SK-N-SH (cell line): ENCODE results near the gene PTGDS. TPM values are rescaled to one million over a fixed set of nuclear protein-coding genes. Genes with fewer than 3 reads are reported as not detected.

Experiments
- CTCF ChIA-PET: fragments of 300-600, 350-600 bp; formaldehyde crosslinking; extraction: SDS; loops from one replicate; lab custom pipeline; 2021; lab: Yijun Ruan, JAX
- POLR2A ChIA-PET: fragments of 350-600 bp; sonication (Branson Sonifier 250); formaldehyde crosslinking; extraction: SDS; loops from one replicate; lab custom pipeline; 2020; ENCODE audit warnings: antibody characterized with exemption, inconsistent platforms; lab: Yijun Ruan, JAX
- DNase-seq: peaks from one replicate; pipeline ENCODE4 v3.0.0; 2012
- H2AFZ ChIP-seq: fragments of 200-600 bp; sonication (generic); 2 replicates; pipeline ENCODE4 v1.8.1; 2016; ENCODE audit warnings: antibody characterized with exemption, mild to moderate bottlenecking, low read depth
- H3F3A ChIP-seq: fragments of 200-600 bp; sonication (generic); replicated peaks from 2 replicates; pipeline ENCODE3; 2016; ENCODE audit warnings: antibody characterized with exemption, mild to moderate bottlenecking; ENCODE audit not compliant: insufficient read depth
- H3K27ac ChIP-seq, 2 experiments: fragments of 200-500 bp in 1 of 2; fragments of 200-600 bp in 1 of 2; sonication (Bioruptor generic) in 1 of 2; sonication (generic), shearing (Covaris generic) in 1 of 2; 2 replicates each; pipeline versions ENCODE4 v1.5.1 to v1.6.1; 2014 to 2016; ENCODE audit warnings: low read depth in 2 of 2, inconsistent platforms in 1 of 2, low read length in 1 of 2, mild to moderate bottlenecking in 1 of 2, mixed read lengths in 1 of 2
- H3K27me3 ChIP-seq: fragments of 200-600 bp; sonication (generic), shearing (Covaris generic); 2 replicates; pipeline ENCODE4 v1.6.1; 2016; ENCODE audit warnings: mixed run types; ENCODE audit not compliant: insufficient read depth
- H3K36me3 ChIP-seq, 2 experiments: fragments of 200-500 bp in 1 of 2; fragments of 200-600 bp in 1 of 2; sonication (Bioruptor generic) in 1 of 2; sonication (generic) in 1 of 2; replicated peaks in 1 of 2; 2 replicates each; pipeline versions ENCODE3 to v1.5.1; 2014 to 2016; ENCODE audit warnings: low read length in 1 of 2, mild to moderate bottlenecking in 1 of 2; ENCODE audit not compliant: insufficient read depth in 2 of 2, control insufficient read depth in 1 of 2
- H3K4me1 ChIP-seq, 2 experiments: fragments of 200-500 bp in 1 of 2; fragments of 200-600 bp in 1 of 2; sonication (Bioruptor generic) in 1 of 2; sonication (generic), shearing (Covaris generic) in 1 of 2; 2 replicates each; pipeline versions ENCODE4 v1.5.1 to v1.6.1; 2014 to 2016; ENCODE audit warnings: low read depth in 1 of 2, low read length in 1 of 2, mixed run types in 1 of 2; ENCODE audit not compliant: insufficient read depth in 2 of 2, control insufficient read depth in 1 of 2
- H3K4me2 ChIP-seq: fragments of 200-600 bp; sonication (generic), shearing (Covaris generic); 2 replicates; pipeline ENCODE4 v1.6.1; 2017; ENCODE audit warnings: mixed run types
- H3K4me3 ChIP-seq, 2 experiments: fragments of 200-500 bp in 1 of 2; fragments of 200-600 bp in 1 of 2; sonication (Bioruptor generic) in 1 of 2; sonication (generic), shearing (Covaris generic) in 1 of 2; 2 replicates each; pipeline versions ENCODE4 v1.5.1 to v1.8.1; 2014 to 2016; ENCODE audit warnings: low read depth in 2 of 2, inconsistent platforms in 1 of 2, low read length in 1 of 2, mild to moderate bottlenecking in 1 of 2, mixed read lengths in 1 of 2, moderate library complexity in 1 of 2
- H3K79me2 ChIP-seq: fragments of 200-600 bp; sonication (generic); 2 replicates; pipeline ENCODE4 v1.8.1; 2017; ENCODE audit warnings: mild to moderate bottlenecking; ENCODE audit not compliant: insufficient read depth
- H3K9ac ChIP-seq: fragments of 200-600 bp; sonication (generic); 2 replicates; pipeline ENCODE4 v1.6.1; 2017; ENCODE audit warnings: mixed run types
- H3K9me2 ChIP-seq: fragments of 200-600 bp; sonication (generic); 2 replicates; pipeline ENCODE4 v1.6.1; 2017; ENCODE audit warnings: mixed run types
- H3K9me3 ChIP-seq: fragments of 200-600 bp; sonication (generic); 2 replicates; pipeline ENCODE4 v1.6.1; 2017; ENCODE audit warnings: mixed run types, mild to moderate bottlenecking, moderate library complexity
- H4K20me1 ChIP-seq: fragments of 200-600 bp; sonication (generic); 2 replicates; pipeline ENCODE4 v1.6.1; 2017; ENCODE audit warnings: mild to moderate bottlenecking, mixed run types; ENCODE audit not compliant: insufficient read depth
- CHD2 ChIP-seq: fragments of 150-350 bp; IDR thresholded peaks from 2 replicates; pipeline ENCODE4 v1.6.1; 2018; ENCODE audit warnings: low read length; ENCODE audit not compliant: partially characterized antibody
- FOXJ3 ChIP-seq: sonication (generic); formaldehyde crosslinking; IDR thresholded peaks from 2 replicates; pipeline ENCODE4 v1.5.1; 2020; ENCODE audit warnings: mild to moderate bottlenecking, missing genetic modification reagents
- IRF3 ChIP-seq: fragments of 150-350 bp; IDR thresholded peaks from 2 replicates; pipeline ENCODE4 v1.6.1; 2016; ENCODE audit warnings: mild to moderate bottlenecking, low read depth, low read length
- MAX ChIP-seq: IDR thresholded peaks from 2 replicates; pipeline ENCODE4 v1.4.0; 2012; ENCODE audit warnings: low read depth
- RCOR1 ChIP-seq: fragments of 150-350 bp; IDR thresholded peaks from 2 replicates; pipeline ENCODE4 v1.6.1; 2017; ENCODE audit warnings: antibody characterized with exemption, low read length
- SMC3 ChIP-seq: IDR thresholded peaks from 2 replicates; pipeline ENCODE4 v1.6.1; 2012; ENCODE audit warnings: low read depth, low read length, improper control_type of control experiment
- TAF1 ChIP-seq: IDR thresholded peaks from 2 replicates; pipeline ENCODE4 v1.6.1; 2012; ENCODE audit warnings: low read depth, mild to moderate bottlenecking, low read length, moderate library complexity, borderline replicate concordance
- TCF12 ChIP-seq: IDR thresholded peaks from 2 replicates; pipeline ENCODE4 v1.4.0; 2012
- USF1 ChIP-seq: IDR thresholded peaks from 2 replicates; pipeline ENCODE4 v1.4.0; 2012; ENCODE audit warnings: low read depth, borderline replicate concordance
- WGBS: methylation state at CpG from one replicate; pipeline ENCODE4 v1.1.6; 2017; ENCODE audit warnings: low lambda C conversion rate; 5-methylcytosine and 5-hydroxymethylcytosine counted together
- polyA plus RNA-seq, 3 experiments: library from polyadenylated mRNA; depleted of rRNA; stranded (reverse); fragments of >200 nt; gene quantifications; 2 replicates each; pipeline ENCODE4 v1.2.3, GENCODE V29; 2012
- TF ChIP-seq, protein P1 (sequence below): fragments of 200-600 bp; sonication (generic); IDR thresholded peaks from 2 replicates; pipeline ENCODE4 v1.6.1; 2017; ENCODE audit warnings: antibody characterized with exemption, mild to moderate bottlenecking, moderate library complexity

The PTGDS gene
- polyA plus RNA-seq, 1 of the 3 experiments (the other 2 are of a cell fraction): not detected

DNA sequence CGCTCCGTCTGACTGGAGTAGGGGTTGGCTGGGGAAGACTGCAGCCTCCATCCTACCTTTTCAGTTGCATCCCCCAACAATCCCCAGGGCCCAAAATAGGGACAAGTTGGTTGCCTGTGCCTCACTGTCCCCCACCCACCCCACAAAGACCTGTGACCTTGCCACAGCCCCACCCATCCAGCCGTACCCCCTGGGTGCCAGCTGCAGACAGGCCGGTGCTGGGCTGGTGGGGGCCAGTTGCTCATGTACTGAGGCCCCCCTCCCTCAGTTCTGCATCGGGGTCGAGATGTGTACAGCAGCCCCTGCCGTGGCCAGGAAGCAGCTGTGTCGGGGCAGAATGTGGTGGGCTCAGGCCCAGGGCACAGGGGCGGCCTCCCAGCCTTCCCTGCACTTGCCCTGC, 5.9 kb downstream of the PTGDS start (continued):
- no peak for TF ChIP-seq SMC3

GRCh38 chr9:136983656-136984314, 6.5 kb downstream of the PTGDS start:
- peaks cover 4% of the 10 kb centered on the region for H3F3A ChIP-seq
- H2AFZ ChIP-seq: no peak overlapping the region
- peaks cover 0 to 5% of the 10 kb centered on the region in 2 experiments; a peak in 1 of 4 replicates for H3K4me1 ChIP-seq
- 67% methylated on average over 4 of the region's 11 CpGs for WGBS
- no peaks in the 10 kb centered on the region for H4K20me1 ChIP-seq
- no peak for DNase-seq
- CTCF ChIA-PET: interaction anchor here (3.6 kb wide), 1 partner anchor 45 kb away, joined by 14 read pairs; the partner anchor contains the start of gene ABCA2
- H3K79me2 ChIP-seq: no peaks in the 10 kb centered on the region
- no peak for TF ChIP-seq TAF1
- no peak for TF ChIP-seq USF1
- no peak for TF ChIP-seq FOXJ3 (CRISPR knock-in tag)
- POLR2A ChIA-PET: no interaction called here
- no peak overlapping the region for H3K4me2 ChIP-seq
- no peaks in the 10 kb centered on the region for H3K9me2 ChIP-seq
- H3K27me3 ChIP-seq: no peaks in the 10 kb centered on the region
- no peaks in the 10 kb centered on the region for H3K36me3 ChIP-seq
- no peak overlapping the region for H3K9ac ChIP-seq
- no peak overlapping the region for H3K4me3 ChIP-seq
- H3K9me3 ChIP-seq: no peaks in the 10 kb centered on the region
- H3K27ac ChIP-seq: no peak overlapping the region

- ChIA-PET POLR2A (no interaction called here), CTCF (no interaction called here)
- no peak overlapping the region for H2AFZ ChIP-seq
These were observed 7.2 kb downstream of the PTGDS start for GRCh38 chr9:136984464-136985026.

More at GRCh38 chr9:136984464-136985026, 7.2 kb downstream of the PTGDS start:
- no peak overlapping the region for H3K9ac ChIP-seq
- no peak overlapping the region for H3K4me3 ChIP-seq
- peaks cover 1% of the 10 kb centered on the region for H3F3A ChIP-seq
- H3K27me3 ChIP-seq: no peaks in the 10 kb centered on the region
- H3K4me2 ChIP-seq: no peak overlapping the region
- no peaks in the 10 kb centered on the region for H3K9me2 ChIP-seq
- WGBS: 58% methylated on average over 5 of the region's 29 CpGs
- H3K4me1 ChIP-seq: peaks cover 0 to 5% of the 10 kb centered on the region in 2 experiments; a peak in 1 of 4 replicates
- no peak for TF ChIP-seq MAX
- TF ChIP-seq CHD2: no peak
- TF ChIP-seq IRF3: no peak
- no peak for TF ChIP-seq TCF12
- no peak for TF ChIP-seq RCOR1
- no peak for TF ChIP-seq FOXJ3 (CRISPR knock-in tag)
- TF ChIP-seq, protein P1, sequence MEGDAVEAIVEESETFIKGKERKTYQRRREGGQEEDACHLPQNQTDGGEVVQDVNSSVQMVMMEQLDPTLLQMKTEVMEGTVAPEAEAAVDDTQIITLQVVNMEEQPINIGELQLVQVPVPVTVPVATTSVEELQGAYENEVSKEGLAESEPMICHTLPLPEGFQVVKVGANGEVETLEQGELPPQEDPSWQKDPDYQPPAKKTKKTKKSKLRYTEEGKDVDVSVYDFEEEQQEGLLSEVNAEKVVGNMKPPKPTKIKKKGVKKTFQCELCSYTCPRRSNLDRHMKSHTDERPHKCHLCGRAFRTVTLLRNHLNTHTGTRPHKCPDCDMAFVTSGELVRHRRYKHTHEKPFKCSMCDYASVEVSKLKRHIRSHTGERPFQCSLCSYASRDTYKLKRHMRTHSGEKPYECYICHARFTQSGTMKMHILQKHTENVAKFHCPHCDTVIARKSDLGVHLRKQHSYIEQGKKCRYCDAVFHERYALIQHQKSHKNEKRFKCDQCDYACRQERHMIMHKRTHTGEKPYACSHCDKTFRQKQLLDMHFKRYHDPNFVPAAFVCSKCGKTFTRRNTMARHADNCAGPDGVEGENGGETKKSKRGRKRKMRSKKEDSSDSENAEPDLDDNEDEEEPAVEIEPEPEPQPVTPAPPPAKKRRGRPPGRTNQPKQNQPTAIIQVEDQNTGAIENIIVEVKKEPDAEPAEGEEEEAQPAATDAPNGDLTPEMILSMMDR: no peak
- no peak overlapping the region for H3K27ac ChIP-seq
- no peaks in the 10 kb centered on the region for H3K9me3 ChIP-seq
- no peaks in the 10 kb centered on the region for H3K36me3 ChIP-seq
- no peaks in the 10 kb centered on the region for H3K79me2 ChIP-seq
- no peaks in the 10 kb centered on the region for H4K20me1 ChIP-seq
- DNase-seq: no peak
